ENCODE data around the gene SH3PXD2A. TPM values are rescaled to one million over a fixed set of nuclear protein-coding genes. Genes with fewer than 3 reads are reported as not detected.
"Not testable (repeated sequence)": the region's sequence is repeated elsewhere in the genome, so short reads cannot be mapped to it uniquely, and the experiment has no call there.

Gene SH3PXD2A
- total RNA-seq, 1 donor from 2014 or later: 50.3 TPM

- DNase-seq (ENCODE audit: low spot score): not testable (repeated sequence)
Measured at GRCh38 chr10:103813312-103813711, 42.1 kb downstream of the SH3PXD2A start.

GRCh38 chr10:103812432-103812831, 42.9 kb downstream of the SH3PXD2A start:
- DNase-seq (ENCODE audit: low spot score): no peak

- no peak for DNase-seq (ENCODE audit: low spot score)
Measured at GRCh38 chr10:103812004-103812403, 43.4 kb downstream of the SH3PXD2A start.

DNA sequence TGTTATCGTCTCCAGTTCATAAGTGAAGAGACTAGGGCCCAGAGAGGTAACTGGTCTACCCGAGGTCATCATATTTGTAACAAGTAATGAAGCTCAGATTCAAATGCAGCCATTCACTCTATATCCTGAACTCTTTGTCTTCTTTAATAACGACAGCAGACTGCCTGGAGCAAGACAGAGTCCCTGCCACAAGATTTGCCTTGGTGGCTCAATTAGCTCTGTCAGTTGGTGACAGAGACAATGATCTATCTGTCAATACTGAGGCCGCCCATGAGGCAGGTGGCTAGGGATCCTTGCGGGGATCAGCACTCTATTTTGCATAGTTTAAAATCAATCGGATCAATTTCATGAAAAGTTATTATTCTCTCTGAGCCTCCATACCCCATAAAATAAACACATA, 43.9 kb downstream of the SH3PXD2A start:
- DNase-seq (ENCODE audit: low spot score): no peak

DNA sequence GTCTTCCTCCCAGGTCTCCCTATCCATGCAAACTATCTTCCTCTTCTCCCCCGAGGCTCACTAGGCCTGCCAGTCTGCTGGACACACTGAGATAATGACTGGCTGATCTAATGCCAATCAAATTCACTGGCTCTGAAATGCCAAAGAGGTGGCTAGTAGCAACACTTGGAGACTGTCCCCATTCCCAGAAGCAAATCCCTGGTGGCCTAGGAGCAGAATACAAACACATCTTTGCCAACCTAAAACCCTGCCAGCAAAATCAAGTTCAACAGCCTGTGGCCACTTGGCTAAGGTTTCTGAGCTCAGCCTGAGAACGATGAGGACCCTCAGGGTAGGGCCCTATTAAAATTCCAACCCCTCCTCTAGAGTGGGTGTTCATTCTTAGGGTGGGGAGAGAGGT, 46.6 kb downstream of the SH3PXD2A start:
- no peak for DNase-seq (ENCODE audit: low spot score)

- no peak for DNase-seq (ENCODE audit: low spot score)
Measured at GRCh38 chr10:103807996-103808395, 47.4 kb downstream of the SH3PXD2A start.

- DNase-seq (ENCODE audit: low spot score): no peak
Measured at GRCh38 chr10:103806395-103807187, 48.8 kb downstream of the SH3PXD2A start.

- DNase-seq (ENCODE audit: low spot score): no peak
Measured at GRCh38 chr10:103805781-103806180, 49.6 kb downstream of the SH3PXD2A start.

GRCh38 chr10:103804871-103805270, 50.5 kb downstream of the SH3PXD2A start:
- no peak for DNase-seq (ENCODE audit: low spot score)

- DNase-seq (ENCODE audit: low spot score): no peak
Measured at GRCh38 chr10:103803941-103804340, 51.4 kb downstream of the SH3PXD2A start.

GRCh38 chr10:103802637-103803353, 52.6 kb downstream of the SH3PXD2A start:
- no peak for DNase-seq (ENCODE audit: low spot score)

GRCh38 chr10:103802081-103802480, 53.3 kb downstream of the SH3PXD2A start:
- no peak for DNase-seq (ENCODE audit: low spot score)

DNA sequence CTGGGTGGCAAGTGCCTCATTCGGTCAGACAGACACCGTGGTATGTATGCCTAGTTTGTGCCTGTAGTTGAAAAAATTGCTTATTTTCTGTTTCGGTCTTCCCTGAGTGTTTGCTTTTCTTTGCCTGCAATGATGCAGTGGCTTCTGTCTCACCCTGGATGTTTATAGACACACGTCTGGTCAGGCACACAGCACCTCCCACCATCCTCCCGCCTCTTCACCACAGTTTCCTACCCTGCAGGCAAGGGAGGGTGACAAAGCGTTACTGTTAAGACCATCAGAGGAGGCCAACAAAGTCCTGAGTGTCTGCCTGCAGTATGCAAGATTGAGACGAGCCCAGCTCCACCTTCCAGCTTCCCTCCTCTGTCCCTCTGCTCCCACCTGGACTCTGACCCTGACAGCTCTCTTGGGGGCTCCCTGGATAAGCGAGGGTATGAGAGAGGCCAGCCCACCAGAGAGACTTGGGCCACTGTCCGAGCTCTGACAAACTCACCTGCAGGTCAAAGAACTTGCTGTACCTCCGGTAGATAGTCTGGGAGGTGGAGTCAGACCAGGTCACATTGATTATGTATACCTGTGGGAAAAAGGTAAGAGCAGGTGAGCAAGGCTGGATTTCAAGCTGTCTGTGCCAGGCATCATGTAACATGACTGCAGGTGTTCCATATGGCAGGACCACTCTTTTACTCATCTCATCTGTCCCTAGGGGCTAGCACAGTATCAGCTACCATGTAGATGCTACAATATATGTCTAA, 54.4 kb downstream of the SH3PXD2A start:
- DNase-seq (ENCODE audit: low spot score): no peak

DNA sequence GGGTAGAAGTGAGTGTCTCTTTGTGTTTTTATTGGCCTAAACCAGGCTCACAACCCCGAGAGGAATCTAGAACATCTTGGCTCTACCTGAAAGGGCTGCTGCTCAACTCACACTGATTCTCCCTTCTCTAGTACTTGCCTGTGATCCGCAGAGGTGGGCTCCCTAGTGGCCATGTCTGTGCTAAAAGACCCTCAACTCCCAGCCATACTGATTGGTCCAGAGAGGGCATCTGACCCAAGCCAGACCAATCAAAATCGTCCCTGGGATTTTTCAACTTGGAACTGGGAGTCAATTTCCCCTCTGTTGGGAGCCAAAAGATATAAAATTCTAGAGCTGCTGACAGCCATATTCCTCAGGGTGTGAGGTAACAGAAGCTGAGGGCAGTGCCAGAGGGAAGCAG, 55.3 kb downstream of the SH3PXD2A start:
- no peak for DNase-seq (ENCODE audit: low spot score)

DNA sequence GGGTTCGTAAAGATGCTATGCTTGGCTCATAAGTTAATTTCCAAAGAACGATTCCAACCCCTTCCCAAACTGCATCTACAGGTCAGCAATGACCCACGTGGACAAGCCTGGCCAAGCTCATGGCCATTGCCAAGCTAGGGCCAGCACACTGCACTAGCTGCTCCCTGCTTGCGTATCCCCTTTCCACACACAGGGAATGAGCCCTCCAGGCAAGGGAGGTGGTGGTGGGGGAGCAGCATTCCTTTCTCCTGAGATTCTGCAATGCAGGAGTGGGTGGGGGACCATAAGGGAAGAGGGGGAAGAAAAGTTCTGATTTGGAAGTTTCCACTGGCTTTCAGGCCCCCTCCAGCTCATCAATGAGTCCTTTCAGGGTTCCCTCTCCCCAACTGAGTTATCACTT, 56.0 kb downstream of the SH3PXD2A start:
- no peak for DNase-seq (ENCODE audit: low spot score)

DNA sequence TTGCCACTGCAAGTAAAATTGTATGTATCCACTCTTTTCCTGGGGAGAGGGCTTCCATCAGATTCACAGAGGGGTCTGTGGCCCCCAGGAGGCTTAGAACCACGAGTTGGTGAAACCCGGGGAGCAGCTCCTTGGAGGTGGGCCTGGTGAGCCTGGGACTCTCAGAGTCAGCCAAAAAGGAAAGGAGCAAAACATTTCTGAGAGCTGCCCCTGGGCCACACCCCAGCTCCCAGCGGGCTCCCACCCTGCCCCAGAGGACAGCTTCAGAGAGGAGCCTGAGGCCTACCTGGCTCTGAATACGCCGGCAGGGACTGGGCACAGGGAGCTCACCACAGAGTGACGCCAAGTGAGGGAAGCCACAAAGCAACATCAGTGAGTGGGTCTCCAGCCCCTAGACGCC, 56.9 kb downstream of the SH3PXD2A start:
- no peak for DNase-seq (ENCODE audit: low spot score)

GRCh38 chr10:103797857-103798256, 57.5 kb downstream of the SH3PXD2A start:
- no peak for DNase-seq (ENCODE audit: low spot score)

- no peak for DNase-seq (ENCODE audit: low spot score)
Measured at GRCh38 chr10:103795634-103796270, 59.6 kb downstream of the SH3PXD2A start.

DNA sequence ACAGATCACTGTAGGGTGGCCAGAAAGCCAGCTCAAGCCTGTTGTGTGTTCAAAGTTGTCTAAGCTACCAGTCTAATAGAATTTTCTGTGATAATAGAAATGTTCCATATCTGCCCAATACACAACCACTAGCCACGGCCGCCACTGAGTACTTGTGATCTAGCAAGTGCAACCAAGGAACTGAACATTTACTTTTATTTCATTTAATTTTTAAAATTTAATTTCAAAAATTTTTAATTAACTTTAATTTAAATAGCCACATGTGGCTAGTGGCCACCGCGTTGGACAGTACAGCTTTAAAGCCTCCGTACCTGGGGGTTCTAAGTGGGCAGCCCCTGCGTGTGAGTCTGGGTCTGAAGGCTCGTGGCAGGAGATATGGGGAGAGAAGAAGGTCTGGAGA, 60.4 kb downstream of the SH3PXD2A start:
- no peak for DNase-seq (ENCODE audit: low spot score)

DNA sequence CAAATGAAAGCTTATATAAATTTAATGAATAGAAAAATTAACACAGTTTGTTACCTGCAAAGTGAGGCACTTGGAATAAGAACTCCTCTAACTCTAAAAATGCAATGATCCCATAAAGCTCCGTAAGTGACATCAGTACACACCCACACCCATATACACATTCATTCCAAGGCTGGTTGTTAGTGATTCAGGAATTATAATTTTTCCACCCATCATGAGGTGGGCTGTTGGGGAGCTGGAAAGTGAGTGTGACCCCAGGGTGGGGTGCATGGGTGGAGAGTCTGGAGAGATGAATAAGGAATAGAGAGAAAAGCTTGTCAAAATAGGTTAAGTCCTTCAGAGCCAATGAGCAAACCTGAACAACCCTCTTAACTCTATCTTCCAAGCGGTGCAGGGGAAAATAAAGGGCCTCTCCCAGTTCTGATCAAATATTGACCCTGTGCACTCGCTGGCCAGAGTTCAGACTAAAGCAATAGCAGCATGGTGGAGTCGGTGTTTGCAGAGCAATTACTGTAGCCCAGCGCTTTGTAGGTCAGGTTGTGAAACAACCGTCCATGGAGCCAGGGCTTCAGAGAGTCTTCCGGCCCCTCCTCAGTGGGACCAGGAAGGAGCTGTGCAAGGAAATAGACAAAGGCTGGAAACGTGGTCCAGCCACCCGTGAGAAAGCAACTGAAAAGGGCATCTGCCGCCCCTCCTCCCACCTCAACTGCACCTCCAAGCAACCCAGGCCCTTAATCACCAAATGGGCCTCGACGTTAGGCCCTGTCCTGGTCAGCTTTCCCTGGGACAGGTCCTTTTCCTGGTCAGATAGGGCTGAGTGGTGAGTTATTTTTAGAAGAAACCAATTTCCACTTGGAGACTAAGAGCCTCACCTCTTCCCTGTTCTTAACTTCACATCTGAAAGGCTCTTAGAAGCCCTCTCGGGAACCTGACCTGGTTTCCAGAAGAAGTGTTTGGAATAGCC, 61.2 kb downstream of the SH3PXD2A start:
- DNase-seq (ENCODE audit: low spot score): peak; percentile 74

GRCh38 chr10:103793429-103793828, 61.9 kb downstream of the SH3PXD2A start:
- DNase-seq (ENCODE audit: low spot score): no peak
